HG03354 (cell line): ENCODE data around the gene UNC93A.
"Not testable (repeated sequence)": the region's sequence is repeated elsewhere in the genome, so short reads cannot be mapped to it uniquely, and the experiment has no call there.

Experiments
- ATAC-seq: cut with Tn5 transposase; IDR thresholded peaks from one replicate; pipeline ENCODE4 v1.9.1; 2021; ENCODE audit warnings: mild to moderate bottlenecking; ENCODE audit not compliant: unreplicated experiment, poor library complexity, severe bottlenecking

The UNC93A gene

GRCh38 chr6:167268683-167269280 is 22.3 kb upstream of the UNC93A start:
- no peak for ATAC-seq

- ATAC-seq = no peak
Observed at GRCh38 chr6:167270499-167271311, 20.4 kb upstream of the UNC93A start.

GRCh38 chr6:167272151-167272550 is 19.0 kb upstream of the UNC93A start:
- no peak for ATAC-seq

- no peak for ATAC-seq
Observed at GRCh38 chr6:167272696-167273379, 18.3 kb upstream of the UNC93A start.

- no peak for ATAC-seq
Observed at GRCh38 chr6:167274270-167274669, 16.8 kb upstream of the UNC93A start.

- ATAC-seq = no peak
Observed at GRCh38 chr6:167275001-167275400, 16.1 kb upstream of the UNC93A start.

- no peak for ATAC-seq
Observed at GRCh38 chr6:167275436-167275835, 15.7 kb upstream of the UNC93A start.

GRCh38 chr6:167276772-167277533 is 14.2 kb upstream of the UNC93A start:
- no peak for ATAC-seq

- ATAC-seq = not testable (repeated sequence)
Observed at GRCh38 chr6:167278173-167278940, 12.8 kb upstream of the UNC93A start.

- ATAC-seq = no peak
Observed at GRCh38 chr6:167279766-167280446, 11.2 kb upstream of the UNC93A start.

- ATAC-seq = not testable (repeated sequence)
Observed at GRCh38 chr6:167280466-167280865, 10.6 kb upstream of the UNC93A start.

- ATAC-seq = no peak
Observed at GRCh38 chr6:167282165-167282564, 8.9 kb upstream of the UNC93A start.

- ATAC-seq = not testable (repeated sequence)
Observed at GRCh38 chr6:167284565-167284964, 6.5 kb upstream of the UNC93A start.

GRCh38 chr6:167285077-167285770 is 5.9 kb upstream of the UNC93A start:
- no peak for ATAC-seq

GRCh38 chr6:167287513-167288048 is 3.5 kb upstream of the UNC93A start:
- no peak for ATAC-seq

- peak; percentile 87 for ATAC-seq
Observed at GRCh38 chr6:167288591-167289225, 2.4 kb upstream of the UNC93A start.

- ATAC-seq = not testable (repeated sequence)
Observed at GRCh38 chr6:167289291-167289690, 1.8 kb upstream of the UNC93A start.
